SK-N-SH treated with all-trans-retinoic acid at 6 μM for 48 hours (cell line): Measurements from ENCODE around the gene SOWAHC.

Experiments used
- ATAC-seq: fragments of 200-7000 bp; cut with Tn5 transposase; 3 replicates; pipeline ENCODE4 v1.9.1; 2020; ENCODE audit warnings: mild to moderate bottlenecking, moderate library complexity
- ARNTL ChIP-seq: fragments of 450-650 bp; formaldehyde crosslinking; IDR thresholded peaks from 2 replicates; pipeline ENCODE4 v1.5.0; 2020; ENCODE audit warnings: low read depth, mild to moderate bottlenecking, moderate library complexity, borderline replicate concordance
- BACH2 ChIP-seq: fragments of 250-450 bp; sonication (Bioruptor Pico); IDR thresholded peaks from 2 replicates; pipeline ENCODE4 v1.9.0; 2021; ENCODE audit warnings: mild to moderate bottlenecking, borderline replicate concordance
- CREB5 ChIP-seq: fragments of 250-450 bp; sonication (Bioruptor Pico); IDR thresholded peaks from 2 replicates; pipeline ENCODE4 v1.5.1; 2020; ENCODE audit warnings: low read depth, mild to moderate bottlenecking, moderate library complexity
- CSDC2 ChIP-seq: fragments of 250-450 bp; sonication (Bioruptor Pico); IDR thresholded peaks from 2 replicates; pipeline ENCODE4 v1.5.0; 2020; ENCODE audit warnings: mild to moderate bottlenecking, moderate library complexity
- ESRRG ChIP-seq: fragments of 250-450 bp; sonication (Bioruptor Pico); IDR thresholded peaks from 2 replicates; pipeline ENCODE4 v1.6.1; 2021; ENCODE audit warnings: mild to moderate bottlenecking
- GLIS3 ChIP-seq: fragments of 250-450 bp; sonication (Bioruptor Pico); IDR thresholded peaks from 2 replicates; pipeline ENCODE4 v1.5.0; 2020; ENCODE audit warnings: mild to moderate bottlenecking, moderate library complexity
- ISL1 ChIP-seq: fragments of 250-450 bp; sonication (Bioruptor Pico); IDR thresholded peaks from 2 replicates; pipeline ENCODE4 v2.1.2; 2022; ENCODE audit warnings: mild to moderate bottlenecking, moderate library complexity
- OSR1 ChIP-seq: fragments of 250-450 bp; sonication (Bioruptor Pico); IDR thresholded peaks from 2 replicates; pipeline ENCODE4 v1.8.0; 2022; ENCODE audit warnings: moderate library complexity, mild to moderate bottlenecking, inconsistent platforms
- PATZ1 ChIP-seq: fragments of 250-450 bp; sonication (Bioruptor Pico); IDR thresholded peaks from 2 replicates; pipeline ENCODE4 v1.8.0; 2020; ENCODE audit warnings: mild to moderate bottlenecking, moderate library complexity, borderline replicate concordance
- POU6F1 ChIP-seq: fragments of 250-450 bp; sonication (Bioruptor Pico); IDR thresholded peaks from 2 replicates; pipeline ENCODE4 v1.8.0; 2021; ENCODE audit warnings: low read depth, mild to moderate bottlenecking, moderate library complexity, borderline replicate concordance
- PPARA ChIP-seq: fragments of 250-450 bp; sonication (Bioruptor Pico); IDR thresholded peaks from 2 replicates; pipeline ENCODE4 v1.5.0; 2020; ENCODE audit warnings: mild to moderate bottlenecking, borderline replicate concordance
- RARB ChIP-seq: fragments of 250-450 bp; sonication (Bioruptor Pico); IDR thresholded peaks from 2 replicates; pipeline ENCODE4 v1.8.0; 2021; ENCODE audit warnings: mild to moderate bottlenecking, moderate library complexity
- SNAI2 ChIP-seq: fragments of 250-450 bp; sonication (Bioruptor Pico); IDR thresholded peaks from 2 replicates; pipeline ENCODE4 v1.5.0; 2020; ENCODE audit warnings: mild to moderate bottlenecking, moderate library complexity
- TCF4 ChIP-seq: fragments of 250-450 bp; sonication (Bioruptor Pico); IDR thresholded peaks from 2 replicates; pipeline ENCODE4 v1.8.0; 2021; ENCODE audit warnings: mild to moderate bottlenecking, moderate library complexity, borderline replicate concordance
- TOX ChIP-seq: fragments of 250-450 bp; sonication (Bioruptor Pico); IDR thresholded peaks from 2 replicates; pipeline ENCODE4 v1.8.0; 2021; ENCODE audit warnings: mild to moderate bottlenecking, moderate library complexity, borderline replicate concordance
- TSHZ2 ChIP-seq: fragments of 250-450 bp; sonication (Bioruptor Pico); IDR thresholded peaks from 2 replicates; pipeline ENCODE4 v1.5.0; 2020; ENCODE audit warnings: mild to moderate bottlenecking, moderate library complexity
- ZC3H10 ChIP-seq: fragments of 250-450 bp; sonication (Bioruptor Pico); IDR thresholded peaks from 2 replicates; pipeline ENCODE4 v1.5.1; 2021; ENCODE audit warnings: mild to moderate bottlenecking, moderate library complexity
- ZFP3 ChIP-seq: fragments of 250-450 bp; sonication (Bioruptor Pico); IDR thresholded peaks from 2 replicates; pipeline ENCODE4 v1.5.0; 2020; ENCODE audit warnings: mild to moderate bottlenecking, moderate library complexity
- ZFP30 ChIP-seq: fragments of 450-650 bp; formaldehyde crosslinking; IDR thresholded peaks from 2 replicates; pipeline ENCODE4 v1.5.0; 2022; ENCODE audit warnings: mild to moderate bottlenecking, moderate library complexity
- ZNF565 ChIP-seq: fragments of 450-650 bp; formaldehyde crosslinking; conservative IDR thresholded peaks from 2 replicates; pipeline ENCODE4 v1.5.0; 2020; ENCODE audit warnings: low read depth, mild to moderate bottlenecking, moderate library complexity
- ZNF70 ChIP-seq: fragments of 450-650 bp; formaldehyde crosslinking; IDR thresholded peaks from 2 replicates; pipeline ENCODE4 v1.5.0; 2020; ENCODE audit warnings: mild to moderate bottlenecking, moderate library complexity
- ZNF8 ChIP-seq: fragments of 450-650 bp; formaldehyde crosslinking; IDR thresholded peaks from 2 replicates; pipeline ENCODE4 v1.5.0; 2020; ENCODE audit warnings: mild to moderate bottlenecking, moderate library complexity

Gene SOWAHC

GRCh38 chr2:109601783-109602182 is 12.4 kb upstream of the SOWAHC start:
- no peak for TF ChIP-seq BACH2 (CRISPR knock-in tag)
- TF ChIP-seq ZFP30 = no peak
- TF ChIP-seq TSHZ2 (CRISPR knock-in tag) = no peak
- no peak for TF ChIP-seq ZNF8 (CRISPR knock-in tag)
- TF ChIP-seq ARNTL (CRISPR knock-in tag) = no peak
- no peak for TF ChIP-seq ZC3H10 (CRISPR knock-in tag)
- no peak for TF ChIP-seq CSDC2
- no peak for TF ChIP-seq OSR1 (CRISPR knock-in tag)
- no peak for TF ChIP-seq PPARA
- no peak for TF ChIP-seq TCF4 (CRISPR knock-in tag)
- no peak for TF ChIP-seq PATZ1 (CRISPR knock-in tag)
- no peak for TF ChIP-seq ESRRG (CRISPR knock-in tag)
- TF ChIP-seq GLIS3 (CRISPR knock-in tag) = no peak
- no peak for TF ChIP-seq ZFP3 (CRISPR knock-in tag)
- TF ChIP-seq ZNF565 (CRISPR knock-in tag) = no peak
- TF ChIP-seq POU6F1 (CRISPR knock-in tag) = no peak
- TF ChIP-seq ZNF70 (CRISPR knock-in tag) = no peak
- TF ChIP-seq SNAI2 = no peak
- TF ChIP-seq, all 23 proteins: peak for 0
- ATAC-seq = no peak

GRCh38 chr2:109602617-109603188 is 11.5 kb upstream of the SOWAHC start:
- TF ChIP-seq ZFP30 = no peak
- no peak for TF ChIP-seq RARB (CRISPR knock-in tag)
- TF ChIP-seq CREB5 (CRISPR knock-in tag) = no peak
- no peak for TF ChIP-seq ESRRG (CRISPR knock-in tag)
- TF ChIP-seq ARNTL (CRISPR knock-in tag) = no peak
- TF ChIP-seq CSDC2 = no peak
- TF ChIP-seq SNAI2 = no peak
- no peak for TF ChIP-seq OSR1 (CRISPR knock-in tag)
- no peak for TF ChIP-seq ZNF565 (CRISPR knock-in tag)
- no peak for TF ChIP-seq PPARA
- TF ChIP-seq GLIS3 (CRISPR knock-in tag) = no peak
- no peak for TF ChIP-seq TCF4 (CRISPR knock-in tag)
- TF ChIP-seq PATZ1 (CRISPR knock-in tag) = no peak
- no peak for TF ChIP-seq ZNF70 (CRISPR knock-in tag)
- no peak for TF ChIP-seq ISL1 (CRISPR knock-in tag)
- no peak for TF ChIP-seq TSHZ2 (CRISPR knock-in tag)
- TF ChIP-seq TOX = no peak
- TF ChIP-seq ZC3H10 (CRISPR knock-in tag) = no peak
- no peak for TF ChIP-seq BACH2 (CRISPR knock-in tag)
- no peak for ATAC-seq
